ENCODE data around the gene INTS3.

INTS3 gene

GRCh38 chr1:153770797-153771196 is 42.9 kb downstream of the INTS3 start:
- TF ChIP-seq CTCF (IDR thresholded peaks at IDR 0.05; ENCODE audit: low read depth, low read length, missing control alignments): no peak
- H3K4me3 ChIP-seq (ENCODE audit: low read depth, low read length): no peak overlapping the region
- no peak for DNase-seq (ENCODE audit: low read depth)

GRCh38 chr1:153771261-153771660 is 43.4 kb downstream of the INTS3 start:
- DNase-seq (ENCODE audit: low read depth): no peak
- no peak for TF ChIP-seq CTCF (IDR thresholded peaks at IDR 0.05; ENCODE audit: low read depth, low read length, missing control alignments)

GRCh38 chr1:153771841-153772593 is 44.2 kb downstream of the INTS3 start:
- no peak overlapping the region for H3K4me3 ChIP-seq (ENCODE audit: low read depth, low read length)
- no peak for DNase-seq (ENCODE audit: low read depth)
- TF ChIP-seq CTCF (IDR thresholded peaks at IDR 0.05; ENCODE audit: low read depth, low read length, missing control alignments): peak; percentile 61

More at GRCh38 chr1:153771261-153771660, 43.4 kb downstream of the INTS3 start:
- H3K4me3 ChIP-seq (ENCODE audit: low read depth, low read length): no peak overlapping the region

GRCh38 chr1:153773096-153773921 is 45.5 kb downstream of the INTS3 start:
- no peak for DNase-seq (ENCODE audit: low read depth)
- H3K4me3 ChIP-seq (ENCODE audit: low read depth, low read length): no peak overlapping the region
- no peak for TF ChIP-seq CTCF (IDR thresholded peaks at IDR 0.05; ENCODE audit: low read depth, low read length, missing control alignments)

GRCh38 chr1:153774026-153774595 is 46.3 kb downstream of the INTS3 start:
- TF ChIP-seq CTCF (IDR thresholded peaks at IDR 0.05; ENCODE audit: low read depth, low read length, missing control alignments): no peak
- DNase-seq (ENCODE audit: low read depth): no peak
- no peak overlapping the region for H3K4me3 ChIP-seq (ENCODE audit: low read depth, low read length)

GRCh38 chr1:153774780-153775457 is 47.1 kb downstream of the INTS3 start, which contains the start of gene SLC27A3:
Gene SLC27A3, plus strand, starts transcription at chr1:153775407. Its CDS starts 91 bp downstream, at chr1:153775498.
- no peak for TF ChIP-seq CTCF (IDR thresholded peaks at IDR 0.05; ENCODE audit: low read depth, low read length, missing control alignments)
- no peak for DNase-seq (ENCODE audit: low read depth)
- peak within 1 kb of the TSS; percentile 75 for H3K4me3 ChIP-seq (ENCODE audit: low read depth, low read length)
